ENCODE results near the gene FCER2.
A peak's percentile ranks its signal among the peaks of the same experiment; 100 is the strongest.

FCER2 gene

GRCh38 chr19:7676854-7677253, 25.1 kb downstream of the FCER2 start, which contains the start of gene MCEMP1:
Gene MCEMP1, plus strand, starts transcription at chr19:7677090. Its CDS starts 31 bp downstream, at chr19:7677121.
- no peak for TF ChIP-seq CTCF (IDR thresholded peaks at IDR 0.05; ENCODE audit: borderline replicate concordance, extremely low read depth, low read length, poor library complexity, severe bottlenecking)
- TF ChIP-seq EZH2 (IDR thresholded peaks at IDR 0.05; ENCODE audit: borderline replicate concordance, low read depth, low read length, severe bottlenecking), result no peak
- DNase-seq (no peak), ATAC-seq (ENCODE audit: insufficient read depth, low read depth) (no peak)
- peaks cover 34% of the 10 kb centered on the region for H3K4me1 ChIP-seq (ENCODE audit: insufficient read depth, low read length)
- no peak within 1 kb of the TSS for H3K27ac ChIP-seq (ENCODE audit: low read length)
- H4K20me1 ChIP-seq (ENCODE audit: insufficient read depth, low read length), result peaks cover 4% of the 10 kb centered on the region; the same call in 1 of the 2 replicates
- no peaks in the 10 kb centered on the region for H3K27me3 ChIP-seq (ENCODE audit: insufficient read depth, low read length, poor library complexity)
- no peak within 1 kb of the TSS for H3K4me3 ChIP-seq (ENCODE audit: low read depth in 1 of 2, low read length in 2 of 2)
- peaks cover 12% of the 10 kb centered on the region for H3K79me2 ChIP-seq (ENCODE audit: insufficient read depth, low read length)
- no peaks in the 10 kb centered on the region for H3K9me3 ChIP-seq (ENCODE audit: insufficient read depth, low read length, severe bottlenecking)
- H3K36me3 ChIP-seq (ENCODE audit: insufficient read depth, low read length), result peaks cover 2% of the 10 kb centered on the region; the same call in 1 of the 2 replicates
- H3K9ac ChIP-seq (ENCODE audit: low read depth, low read length), result no peak within 1 kb of the TSS
- H2AFZ ChIP-seq (ENCODE audit: low read depth, low read length), result no peak within 1 kb of the TSS
- H3K4me2 ChIP-seq (ENCODE audit: insufficient read depth, low read length), result no peak within 1 kb of the TSS

- H3K79me2 ChIP-seq (ENCODE audit: insufficient read depth, low read length), result peaks cover 7% of the 10 kb centered on the region
- no peak overlapping the region for H3K9ac ChIP-seq (ENCODE audit: low read depth, low read length)
- ATAC-seq (ENCODE audit: insufficient read depth, low read depth) (no peak), DNase-seq (no peak)
- TF ChIP-seq CTCF (IDR thresholded peaks at IDR 0.05; ENCODE audit: borderline replicate concordance, extremely low read depth, low read length, poor library complexity, severe bottlenecking) (no peak), EZH2 (IDR thresholded peaks at IDR 0.05; ENCODE audit: borderline replicate concordance, low read depth, low read length, severe bottlenecking) (no peak)
- no peaks in the 10 kb centered on the region for H3K27me3 ChIP-seq (ENCODE audit: insufficient read depth, low read length, poor library complexity)
- H3K36me3 ChIP-seq (ENCODE audit: insufficient read depth, low read length), result no peaks in the 10 kb centered on the region; the same call in 1 of the 2 replicates
- peaks cover 29% of the 10 kb centered on the region for H3K4me1 ChIP-seq (ENCODE audit: insufficient read depth, low read length)
- no peak overlapping the region for H3K27ac ChIP-seq (ENCODE audit: low read length)
- no peak overlapping the region for H3K4me3 ChIP-seq (ENCODE audit: low read depth in 1 of 2, low read length in 2 of 2)
- H2AFZ ChIP-seq (ENCODE audit: low read depth, low read length), result no peak overlapping the region
- no peak overlapping the region for H3K4me2 ChIP-seq (ENCODE audit: insufficient read depth, low read length)
- no peaks in the 10 kb centered on the region for H3K9me3 ChIP-seq (ENCODE audit: insufficient read depth, low read length, severe bottlenecking)
- no peaks in the 10 kb centered on the region for H4K20me1 ChIP-seq (ENCODE audit: insufficient read depth, low read length)
Observed at GRCh38 chr19:7676376-7676775, 25.6 kb downstream of the FCER2 start.

GRCh38 chr19:7674010-7675005, 27.6 kb downstream of the FCER2 start:
- ATAC-seq (ENCODE audit: insufficient read depth, low read depth), result peak; percentile 80

More at GRCh38 chr19:7674010-7675005, 27.6 kb downstream of the FCER2 start:
- Histone ChIP-seq H3K4me3 (ENCODE audit: low read depth in 1 of 2, low read length in 2 of 2) (no peak overlapping the region), H3K4me1 (ENCODE audit: insufficient read depth, low read length) (peaks cover 18% of the 10 kb centered on the region), H4K20me1 (ENCODE audit: insufficient read depth, low read length) (no peaks in the 10 kb centered on the region), H3K9me3 (ENCODE audit: insufficient read depth, low read length, severe bottlenecking) (no peaks in the 10 kb centered on the region), H3K4me2 (ENCODE audit: insufficient read depth, low read length) (no peak overlapping the region), H3K9ac (ENCODE audit: low read depth, low read length) (no peak overlapping the region), H3K36me3 (ENCODE audit: insufficient read depth, low read length) (no peaks in the 10 kb centered on the region), H3K79me2 (ENCODE audit: insufficient read depth, low read length) (no peaks in the 10 kb centered on the region), H2AFZ (ENCODE audit: low read depth, low read length) (no peak overlapping the region), H3K27ac (ENCODE audit: low read length) (no peak overlapping the region), H3K27me3 (ENCODE audit: insufficient read depth, low read length, poor library complexity) (no peaks in the 10 kb centered on the region)
- DNase-seq, result peak; percentile 70
- TF ChIP-seq EZH2 (IDR thresholded peaks at IDR 0.05; ENCODE audit: borderline replicate concordance, low read depth, low read length, severe bottlenecking) (no peak), CTCF (IDR thresholded peaks at IDR 0.05; ENCODE audit: borderline replicate concordance, extremely low read depth, low read length, poor library complexity, severe bottlenecking) (no peak)
